HG03108 (cell line): ENCODE data around the gene DEDD2.
"Not testable (repeated sequence)": the region's sequence is repeated elsewhere in the genome, so short reads cannot be mapped to it uniquely, and the experiment has no call there.

Experiments used
- ATAC-seq: cut with Tn5 transposase; IDR thresholded peaks from one replicate; pipeline ENCODE4 v1.9.1; 2021; ENCODE audit warnings: moderate library complexity; ENCODE audit not compliant: unreplicated experiment

DEDD2 gene, protein sequence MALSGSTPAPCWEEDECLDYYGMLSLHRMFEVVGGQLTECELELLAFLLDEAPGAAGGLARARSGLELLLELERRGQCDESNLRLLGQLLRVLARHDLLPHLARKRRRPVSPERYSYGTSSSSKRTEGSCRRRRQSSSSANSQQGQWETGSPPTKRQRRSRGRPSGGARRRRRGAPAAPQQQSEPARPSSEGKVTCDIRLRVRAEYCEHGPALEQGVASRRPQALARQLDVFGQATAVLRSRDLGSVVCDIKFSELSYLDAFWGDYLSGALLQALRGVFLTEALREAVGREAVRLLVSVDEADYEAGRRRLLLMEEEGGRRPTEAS

GRCh38 chr19:42217520-42218437, at the start of gene DEDD2:
Gene DEDD2 (minus strand): TSS chr19:42217677. CDS start chr19:42217007, 670 bp downstream.
- peak; percentile 61 for ATAC-seq

GRCh38 chr19:42266928-42267603, 49.6 kb upstream of the DEDD2 start:
- not testable (repeated sequence) for ATAC-seq

DNA sequence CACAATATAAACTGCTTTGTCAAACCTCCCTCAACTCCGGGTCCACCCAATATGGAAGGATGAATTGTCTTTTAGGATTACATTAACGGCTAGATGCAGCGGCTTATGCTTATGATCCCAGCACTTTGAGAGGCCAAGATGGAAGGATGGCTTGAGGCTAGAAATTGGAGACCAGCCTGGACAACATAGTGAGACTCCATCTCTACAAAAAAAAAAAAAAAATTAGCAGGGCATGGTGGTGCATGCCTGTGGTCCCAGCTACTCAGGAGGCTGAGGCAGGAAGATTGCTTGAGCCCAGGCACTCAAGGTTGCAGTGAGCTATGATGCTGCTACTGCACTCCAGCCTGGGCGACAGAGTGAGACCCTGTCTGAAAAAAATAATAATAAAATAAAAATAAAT, 48.6 kb upstream of the DEDD2 start:
- not testable (repeated sequence) for ATAC-seq

GRCh38 chr19:42261763-42262162, 44.3 kb upstream of the DEDD2 start:
- ATAC-seq, result no peak

DNA sequence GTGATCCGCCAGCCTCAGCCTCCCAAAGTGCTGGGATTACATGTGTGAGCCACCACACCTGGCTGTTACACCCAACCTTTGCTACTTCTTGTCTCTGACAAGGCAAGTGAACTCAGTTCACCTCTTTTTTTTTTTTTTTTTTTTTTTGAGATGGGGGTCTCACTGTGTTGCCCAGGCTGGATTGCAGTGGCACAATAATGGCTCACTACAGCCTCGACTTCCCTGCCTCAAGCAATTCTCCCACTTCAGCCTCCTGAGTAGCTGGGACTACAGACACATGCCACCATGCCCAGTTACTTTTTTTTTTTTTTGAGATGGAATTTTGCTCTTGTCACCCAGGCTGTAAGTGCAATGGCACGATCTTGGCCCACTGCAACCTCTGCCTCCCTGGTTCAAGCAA, 40.4 kb upstream of the DEDD2 start:
- ATAC-seq, result not testable (repeated sequence)

- no peak for ATAC-seq
Measured at GRCh38 chr19:42255766-42256745, 38.6 kb upstream of the DEDD2 start.

DNA sequence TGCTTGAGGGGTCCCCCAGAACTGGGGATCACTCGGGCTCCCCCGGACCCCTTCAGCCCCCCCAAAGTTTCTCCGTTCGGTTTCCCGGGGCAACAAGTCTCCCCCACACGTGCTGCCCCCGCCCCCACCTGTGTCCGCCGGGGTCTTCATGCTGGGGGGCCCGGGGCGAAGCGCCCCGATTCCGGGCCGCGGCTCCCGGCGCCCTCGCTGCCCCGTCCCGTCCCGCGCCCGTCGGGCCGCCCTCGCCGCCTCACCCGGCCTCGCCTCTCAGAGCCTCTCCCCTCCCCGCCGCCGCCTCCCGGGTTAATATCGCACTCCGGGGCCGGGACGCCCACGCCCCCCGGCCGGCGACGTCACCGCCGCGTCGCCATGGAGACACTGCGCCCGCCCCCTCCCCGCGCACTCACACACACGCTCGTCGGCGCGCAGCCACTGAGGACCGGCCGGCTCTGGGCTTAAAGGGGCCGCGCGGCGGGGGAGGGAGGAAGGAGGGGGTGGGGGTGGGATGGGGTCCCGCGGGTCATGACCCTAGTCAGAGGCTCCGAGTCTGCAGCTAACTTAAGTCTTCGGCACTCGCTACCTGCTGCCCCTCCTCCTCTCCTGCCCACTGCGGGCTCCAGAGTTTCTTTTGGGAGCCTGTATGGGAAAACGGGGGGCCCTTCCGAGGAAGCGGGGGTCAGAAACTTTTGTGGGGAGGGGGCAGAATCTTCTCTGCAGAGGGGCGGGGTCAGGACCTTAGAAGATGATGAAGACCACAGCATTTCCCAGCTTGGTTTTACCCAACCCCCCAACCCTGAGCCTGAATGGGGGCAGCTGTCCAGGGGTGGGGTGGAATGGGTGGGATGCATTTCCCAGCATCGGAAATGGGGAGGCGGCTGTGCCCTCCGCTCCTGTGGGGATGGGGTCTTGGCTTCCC, 37.6 kb upstream of the DEDD2 start, which contains the start of gene ERF:
Gene ERF (minus strand): TSS at position 279 of the 916 bp plus-strand sequence. CDS start 129 bp downstream, at position 150.
- peak; percentile 63 for ATAC-seq

- ATAC-seq, result no peak
Measured at GRCh38 chr19:42254089-42254849, 36.8 kb upstream of the DEDD2 start.

- ATAC-seq, result no peak
Measured at GRCh38 chr19:42253245-42254088, 36.0 kb upstream of the DEDD2 start.

- ATAC-seq, result no peak
Measured at GRCh38 chr19:42252365-42253244, 35.1 kb upstream of the DEDD2 start.

DNA sequence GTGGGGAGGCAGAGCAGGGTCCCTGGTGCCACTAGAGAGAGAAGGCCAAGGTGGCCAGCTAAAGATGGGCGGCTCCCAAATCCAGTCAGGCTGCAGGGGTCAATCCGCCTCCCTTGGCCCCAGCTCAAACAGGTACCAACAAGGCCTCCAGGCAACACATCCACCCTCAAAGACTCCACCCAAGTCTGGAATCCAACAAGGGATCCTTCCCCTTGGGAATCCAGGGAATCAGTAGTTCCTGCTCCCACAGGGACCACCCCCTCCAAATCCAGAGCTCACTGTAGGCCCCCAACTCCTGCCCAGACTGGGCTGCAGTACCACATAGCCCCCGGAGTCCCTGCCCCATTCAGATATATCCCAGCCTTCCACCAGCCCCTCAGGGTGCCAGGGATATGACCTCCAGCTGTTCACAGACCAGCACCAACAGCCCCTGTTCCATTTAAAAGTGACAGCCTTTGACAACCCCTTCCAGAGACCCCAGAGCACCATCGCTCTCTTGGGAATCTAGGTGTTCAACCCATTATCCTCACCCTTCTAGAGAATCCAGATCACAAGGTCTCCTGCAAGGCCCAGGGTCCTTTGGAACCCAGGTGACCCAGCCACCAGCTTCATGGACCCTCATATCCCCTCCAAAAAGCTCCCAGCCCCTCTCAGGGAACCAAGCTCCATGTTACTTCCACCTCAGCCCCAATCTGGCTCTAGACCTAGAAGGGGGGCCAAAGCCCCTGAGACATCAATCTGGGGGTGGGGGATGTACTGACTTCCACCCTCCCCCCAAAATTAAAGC, 34.3 kb upstream of the DEDD2 start:
- no peak for ATAC-seq

DNA sequence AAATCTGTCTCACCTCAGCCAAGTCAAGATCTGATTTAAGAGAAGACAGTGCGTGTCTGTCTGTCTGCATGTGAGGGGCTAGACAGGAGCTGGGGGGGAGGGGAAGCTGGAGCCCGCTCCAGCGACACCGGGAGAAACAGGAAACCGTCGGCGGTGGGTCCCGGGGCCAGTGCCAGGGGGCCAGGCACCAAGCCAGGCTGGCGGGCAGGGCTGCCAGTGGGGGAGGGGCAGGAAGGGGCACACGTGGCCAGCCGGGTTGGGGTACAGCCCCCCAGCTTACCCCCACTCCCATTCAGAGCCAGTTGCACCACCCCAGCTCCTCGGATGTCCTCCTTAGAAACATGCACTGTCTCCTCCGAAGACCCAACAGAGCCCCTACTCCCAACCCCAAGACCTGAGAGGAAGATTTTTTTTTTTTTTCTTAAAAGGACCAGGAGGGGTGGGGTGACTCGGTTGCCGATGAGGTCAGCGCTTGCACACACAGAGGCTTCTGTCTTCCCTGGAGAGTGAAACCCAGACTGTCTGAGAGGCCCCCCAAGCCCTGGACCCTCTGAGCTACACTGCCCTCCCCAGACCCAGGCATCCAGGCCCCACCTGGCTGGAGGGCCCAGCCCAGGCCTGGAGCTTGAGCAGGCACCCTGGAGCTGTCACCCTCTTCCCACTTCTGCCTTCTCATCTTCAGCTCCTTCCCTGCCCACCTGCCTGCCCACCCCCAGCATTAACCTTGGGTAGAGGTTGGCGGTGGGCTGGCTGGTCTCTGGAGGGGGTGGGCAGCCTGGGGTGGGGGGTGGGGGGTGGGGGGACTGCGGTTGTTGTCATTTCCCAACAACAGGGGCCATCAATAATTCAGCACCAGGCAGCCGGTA, 33.4 kb upstream of the DEDD2 start:
- ATAC-seq, result no peak

GRCh38 chr19:42250183-42250665, 32.7 kb upstream of the DEDD2 start:
- no peak for ATAC-seq

DNA sequence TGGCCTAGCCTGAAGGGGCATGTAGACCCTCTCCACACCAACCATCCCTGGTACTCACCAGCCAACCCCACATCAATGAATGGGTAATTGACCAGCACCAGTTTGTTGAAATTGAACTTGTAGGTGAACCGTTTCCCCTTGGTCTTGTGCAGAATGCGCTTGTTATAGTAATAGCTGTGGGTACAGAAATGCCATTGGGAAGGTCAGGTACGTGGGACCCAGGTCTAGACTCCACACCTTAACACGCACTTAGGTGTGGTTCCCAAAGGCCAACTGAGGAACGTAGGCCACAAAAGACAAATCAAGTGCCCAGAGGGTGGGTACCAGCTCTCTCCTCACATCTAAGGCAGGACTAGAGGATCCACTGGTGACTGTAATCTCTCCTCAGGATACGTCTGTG, 32.3 kb upstream of the DEDD2 start:
- ATAC-seq, result no peak
